Lower leg skin (tissue), 4 donors: Measurements from ENCODE around the gene MACROH2A2. TPM values are rescaled to one million over a fixed set of nuclear protein-coding genes. Genes with fewer than 3 reads are reported as not detected.
"Not testable (repeated sequence)": the region's sequence is repeated elsewhere in the genome, so short reads cannot be mapped to it uniquely, and the experiment has no call there.

Experiments used
- DNase-seq, 2 donors: peaks; one replicate each; pipeline ENCODE4 v3.0.0-alpha.2; 2019; ENCODE audit warnings: low spot score in 2 of 2
- H3K4me3 ChIP-seq: fragments of 200-600 bp; sonication (generic); 2 replicates; pipeline ENCODE4 v1.5.1; 2017; ENCODE audit warnings: mild to moderate bottlenecking, low read depth; ENCODE audit not compliant: poor library complexity, severe bottlenecking
- POLR2A ChIP-seq, 2 donors: fragments of 450-650 bp; IDR thresholded peaks; one replicate each; pipeline ENCODE4 v1.6.1; 2016 to 2017; ENCODE audit warnings: antibody characterized with exemption in 2 of 2, mild to moderate bottlenecking in 1 of 2, moderate library complexity in 1 of 2
- WGBS, 2 donors: methylation state at CpG; one replicate each; pipeline ENCODE4 v1.1.5; 2018; 5-methylcytosine and 5-hydroxymethylcytosine counted together
- intact Hi-C: fragments of 100-400 bp; cut with DNase I; formaldehyde crosslinking; loops from one replicate; pipeline ENCODE4 v1.15.0; 2023; ENCODE audit warnings: low total_unique reads
- total RNA-seq, 4 donors: library from RNA; depleted of rRNA; stranded (reverse); fragments of >200 nt; gene quantifications; one replicate each; pipeline ENCODE4 v1.1.0, GENCODE V29; 2016
- TF ChIP-seq, protein P1 (sequence below), 3 donors: fragments of 450-650 bp; IDR thresholded peaks; one replicate each; pipeline ENCODE4 v1.5.1; 2016; ENCODE audit warnings: antibody characterized with exemption in 3 of 3, mild to moderate bottlenecking in 3 of 3, moderate library complexity in 2 of 3

The MACROH2A2 gene
- total RNA-seq, 4 donors from 2014 or later: 11.0 to 15.4 (median 12.8) TPM

DNA sequence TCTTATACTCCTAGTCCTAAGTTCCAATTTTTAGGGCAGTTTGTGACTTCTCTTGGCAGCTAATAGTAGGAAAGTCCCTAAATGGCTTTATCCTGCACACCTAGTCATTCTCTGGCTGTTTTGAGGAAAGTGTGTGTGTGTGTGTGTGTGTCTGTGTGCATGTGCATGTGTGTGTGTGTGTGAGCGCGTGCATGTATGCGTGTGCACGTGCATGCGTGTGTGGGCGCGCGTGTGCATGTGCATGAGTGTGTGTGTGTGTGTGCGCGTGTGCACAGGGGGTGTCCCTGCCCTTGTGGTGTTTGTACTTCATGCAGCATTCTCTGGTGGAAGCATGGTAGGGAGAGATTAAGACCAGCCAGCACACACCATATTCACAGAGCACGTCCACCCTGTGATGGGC is 18.2 kb downstream of the MACROH2A2 start:
- H3K4me3 ChIP-seq: no peak overlapping the region
- intact Hi-C loops: no loop called here
- WGBS, 2 donors: 88 to 96% methylated on average over 11 of the region's 11 CpGs
- DNase-seq: no peak
- TF ChIP-seq, protein P1, sequence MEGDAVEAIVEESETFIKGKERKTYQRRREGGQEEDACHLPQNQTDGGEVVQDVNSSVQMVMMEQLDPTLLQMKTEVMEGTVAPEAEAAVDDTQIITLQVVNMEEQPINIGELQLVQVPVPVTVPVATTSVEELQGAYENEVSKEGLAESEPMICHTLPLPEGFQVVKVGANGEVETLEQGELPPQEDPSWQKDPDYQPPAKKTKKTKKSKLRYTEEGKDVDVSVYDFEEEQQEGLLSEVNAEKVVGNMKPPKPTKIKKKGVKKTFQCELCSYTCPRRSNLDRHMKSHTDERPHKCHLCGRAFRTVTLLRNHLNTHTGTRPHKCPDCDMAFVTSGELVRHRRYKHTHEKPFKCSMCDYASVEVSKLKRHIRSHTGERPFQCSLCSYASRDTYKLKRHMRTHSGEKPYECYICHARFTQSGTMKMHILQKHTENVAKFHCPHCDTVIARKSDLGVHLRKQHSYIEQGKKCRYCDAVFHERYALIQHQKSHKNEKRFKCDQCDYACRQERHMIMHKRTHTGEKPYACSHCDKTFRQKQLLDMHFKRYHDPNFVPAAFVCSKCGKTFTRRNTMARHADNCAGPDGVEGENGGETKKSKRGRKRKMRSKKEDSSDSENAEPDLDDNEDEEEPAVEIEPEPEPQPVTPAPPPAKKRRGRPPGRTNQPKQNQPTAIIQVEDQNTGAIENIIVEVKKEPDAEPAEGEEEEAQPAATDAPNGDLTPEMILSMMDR (IDR thresholded peaks at IDR 0.05): no peak
- TF ChIP-seq POLR2A (IDR thresholded peaks at IDR 0.05): no peak

DNA sequence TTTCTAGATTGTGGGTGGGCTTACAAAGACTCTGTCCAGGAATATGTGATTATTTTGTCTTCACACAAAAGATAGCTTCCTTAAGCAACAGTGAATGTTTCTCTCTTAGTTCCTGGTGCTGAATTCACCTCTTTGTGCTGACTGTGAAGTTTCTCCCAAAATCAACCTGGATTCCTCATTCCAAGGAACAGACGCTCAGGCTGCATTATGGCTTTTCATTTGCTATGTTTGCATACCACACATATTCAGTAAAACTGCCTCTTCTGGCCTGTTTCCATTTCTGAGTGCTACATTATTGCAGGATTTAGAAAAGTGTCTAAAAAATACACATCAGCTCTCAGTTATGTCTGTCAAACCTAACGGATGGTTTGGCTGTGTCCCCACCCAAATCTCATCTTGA is 21.5 kb downstream of the MACROH2A2 start:
- no peak for DNase-seq
- no peak overlapping the region for H3K4me3 ChIP-seq
- intact Hi-C loops: no loop called here
- no peak for TF ChIP-seq POLR2A (IDR thresholded peaks at IDR 0.05)
- TF ChIP-seq, protein P1 (IDR thresholded peaks at IDR 0.05): no peak
- WGBS, 2 donors: 79 to 84% methylated on average over 2 of the region's 2 CpGs

DNA sequence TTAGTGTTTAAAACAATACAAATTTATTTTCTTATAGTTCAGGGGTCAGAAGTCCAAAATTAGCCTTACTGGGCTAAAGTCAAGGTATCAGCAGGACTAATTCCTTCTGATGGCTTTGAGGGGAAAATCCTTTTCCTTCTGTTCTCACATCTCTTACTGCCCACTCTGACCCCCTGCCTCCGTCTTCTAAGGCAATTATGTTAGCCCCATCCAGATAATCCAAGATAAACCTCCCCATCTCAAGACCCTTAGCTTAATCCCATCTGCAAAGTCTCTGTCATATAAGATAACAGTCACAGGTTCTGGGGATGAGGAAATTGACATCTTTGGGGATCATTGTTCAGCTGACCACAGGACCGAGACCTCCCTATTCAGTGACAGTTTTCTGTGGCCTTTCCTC is 22.3 kb downstream of the MACROH2A2 start:
- intact Hi-C loops: no loop called here
- DNase-seq: no peak
- H3K4me3 ChIP-seq: no peak overlapping the region
- 95 to 100% methylated on average over 2 of the region's 2 CpGs for WGBS, 2 donors
- TF ChIP-seq, protein P1 (IDR thresholded peaks at IDR 0.05): no peak
- no peak for TF ChIP-seq POLR2A (IDR thresholded peaks at IDR 0.05)

DNA sequence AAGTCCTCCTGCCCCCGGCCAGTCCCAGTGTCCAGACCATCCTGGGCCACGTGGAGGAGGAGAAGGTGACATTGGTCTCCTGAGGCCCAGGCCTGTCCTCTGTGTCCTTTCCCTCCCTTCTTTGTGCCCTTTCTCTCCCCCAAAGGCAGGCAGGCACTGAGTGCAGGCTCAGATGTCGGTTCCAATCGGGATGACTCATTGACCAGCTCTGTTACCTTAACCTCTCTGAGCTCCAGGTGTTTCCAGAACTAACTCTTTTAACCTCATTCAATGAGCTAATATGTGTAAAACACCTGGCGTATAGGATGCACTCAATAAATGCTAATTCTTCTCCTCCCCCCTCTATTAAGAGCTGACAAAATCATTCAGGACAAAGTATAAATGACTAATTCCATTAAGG is 25.7 kb downstream of the MACROH2A2 start:
- 66 to 76% methylated on average over 5 of the region's 5 CpGs for WGBS, 2 donors
- DNase-seq: no peak
- intact Hi-C loops: no loop called here
- TF ChIP-seq, protein P1 (IDR thresholded peaks at IDR 0.05): no peak
- TF ChIP-seq POLR2A (IDR thresholded peaks at IDR 0.05): no peak
- H3K4me3 ChIP-seq: no peak overlapping the region

DNA sequence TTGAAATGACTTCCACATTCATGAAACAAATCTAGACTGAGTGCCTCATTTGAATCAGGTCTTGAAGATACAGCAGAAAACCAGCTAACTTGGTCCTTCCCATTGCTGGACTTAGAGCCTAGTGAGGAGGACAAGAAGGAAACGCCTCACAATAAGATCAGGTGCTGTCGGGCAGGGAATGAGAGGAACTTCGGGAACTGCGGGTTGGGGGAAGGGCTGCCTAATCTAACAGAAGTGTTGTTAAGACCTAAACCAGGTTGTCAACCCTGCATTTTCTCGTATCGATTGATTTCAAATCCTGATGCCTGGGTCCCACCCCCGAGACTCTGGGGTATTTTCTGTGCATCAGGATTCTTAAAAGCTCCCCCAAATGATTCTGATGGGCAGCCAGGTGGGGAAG is 26.3 kb downstream of the MACROH2A2 start:
- no peak overlapping the region for H3K4me3 ChIP-seq
- WGBS, 2 donors: 81 to 85% methylated on average over 7 of the region's 7 CpGs
- no peak for DNase-seq
- intact Hi-C loops: no loop called here
- TF ChIP-seq, protein P1 (IDR thresholded peaks at IDR 0.05): no peak
- TF ChIP-seq POLR2A (IDR thresholded peaks at IDR 0.05): no peak

DNA sequence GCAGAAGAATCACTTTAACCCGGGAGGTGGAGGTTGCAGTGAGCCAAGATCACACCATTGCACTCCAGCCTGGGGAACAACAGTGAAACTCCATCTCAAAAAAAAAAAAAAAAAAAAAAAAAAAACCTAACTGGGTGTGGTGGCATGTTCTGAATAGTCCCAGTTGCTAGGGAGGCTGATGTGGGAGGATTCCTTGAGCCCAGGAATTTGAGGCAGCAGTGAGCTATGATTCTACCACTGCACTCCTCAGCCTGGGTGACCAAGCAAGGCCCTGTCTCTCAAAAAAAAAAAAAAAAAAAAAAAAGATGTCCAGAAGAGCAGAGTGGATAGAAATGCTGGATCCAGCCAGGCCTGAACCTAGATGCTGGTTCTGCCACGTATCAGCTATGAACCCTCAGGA is 28.1 kb downstream of the MACROH2A2 start:
- 90 to 93% methylated on average over 2 of the region's 2 CpGs for WGBS, 2 donors
- intact Hi-C loops, H3K4me3 ChIP-seq: not testable (repeated sequence)
- DNase-seq: peak in 1 of 2 donors; percentile 28
